Mucosa of descending colon (tissue), 3 donors: Measurements from ENCODE around the gene MLLT1. TPM values are rescaled to one million over a fixed set of nuclear protein-coding genes. Genes with fewer than 3 reads are reported as not detected.

Experiments used
- ATAC-seq: fragments of 200-7000 bp; cut with Tn5 transposase; one replicate; pipeline ENCODE4 v1.9.1; 2020; ENCODE audit warnings: mild to moderate bottlenecking, moderate library complexity
- DNase-seq, 3 donors: peaks; one replicate each; pipeline ENCODE4 v3.0.0-alpha.2; 2020
- H3K36me3 ChIP-seq: fragments of 200-600 bp; one replicate; pipeline ENCODE4 v1.8.0; 2021; ENCODE audit warnings: low read depth, mild to moderate bottlenecking
- H3K4me1 ChIP-seq: fragments of 200-600 bp; one replicate; pipeline ENCODE4 v1.8.0; 2021; ENCODE audit warnings: low read depth, mild to moderate bottlenecking
- H3K4me3 ChIP-seq: fragments of 200-600 bp; one replicate; pipeline ENCODE4 v1.8.0; 2021; ENCODE audit warnings: mild to moderate bottlenecking
- H3K9me3 ChIP-seq: fragments of 200-600 bp; one replicate; pipeline ENCODE4 v1.8.0; 2021; ENCODE audit warnings: mild to moderate bottlenecking
- CTCF ChIP-seq: fragments of 200-600 bp; IDR thresholded peaks from one replicate; pipeline ENCODE4 v1.8.0; 2022; ENCODE audit warnings: antibody characterized with exemption, mild to moderate bottlenecking
- intact Hi-C, 2 donors: fragments of 100-400 bp; cut with DNase I in 1 of 2; cut with micrococcal nuclease in 1 of 2; formaldehyde crosslinking; loops; one replicate each; pipeline versions ENCODE4 v1.11.0 to v1.11.1; 2022; cut with DNase I, micrococcal nuclease
- total RNA-seq, 3 donors: library from RNA; stranded (reverse); fragmentation: NEBNext Ultra II Directional in 2 of 3; extraction: Animal tissue kit (Norgen Biotek cat#: 25700) in 2 of 3; gene quantifications; one replicate each; pipeline versions ENCODE4 v1.2.1 to v1.2.4, GENCODE V29; 2021 to 2023
- donor health status: DM: no; HTN: no; CAD: no; lungs with moderate emphysema.
- donor health status: DM: no; HTN: no; CAD: no.
- donor health status: DM: no; HTN: yes; CAD: no.

MLLT1 gene
- total RNA-seq, 3 donors from 2014 or later: 32.5 to 75.3 (median 33.7) TPM

GRCh38 chr19:6172074-6172863 is 107.5 kb downstream of the MLLT1 start:
- no peaks in the 10 kb centered on the region for H3K9me3 ChIP-seq
- H3K4me1 ChIP-seq: no peaks in the 10 kb centered on the region
- no peaks in the 10 kb centered on the region for H3K36me3 ChIP-seq
- ATAC-seq (no peak), DNase-seq (no peak)
- intact Hi-C loops: no loop called here
- TF ChIP-seq CTCF: no peak
- no peak overlapping the region for H3K4me3 ChIP-seq

GRCh38 chr19:6167115-6167514 is 112.7 kb downstream of the MLLT1 start:
- intact Hi-C loops: no loop called here
- no peak for ATAC-seq
- H3K4me1 ChIP-seq: no peaks in the 10 kb centered on the region
- no peaks in the 10 kb centered on the region for H3K36me3 ChIP-seq
- TF ChIP-seq CTCF: no peak
- no peak for DNase-seq
- H3K4me3 ChIP-seq: no peak overlapping the region
- no peaks in the 10 kb centered on the region for H3K9me3 ChIP-seq

GRCh38 chr19:6164906-6165531 is 114.8 kb downstream of the MLLT1 start:
- Histone ChIP-seq H3K9me3 (no peaks in the 10 kb centered on the region), H3K4me3 (no peak overlapping the region), H3K4me1 (no peaks in the 10 kb centered on the region), H3K36me3 (no peaks in the 10 kb centered on the region)
- intact Hi-C loops: no loop called here
- ATAC-seq (no peak), DNase-seq (no peak)
- no peak for TF ChIP-seq CTCF

GRCh38 chr19:6161271-6161850 is 118.4 kb downstream of the MLLT1 start:
- Histone ChIP-seq H3K4me1 (no peaks in the 10 kb centered on the region), H3K4me3 (no peak overlapping the region), H3K9me3 (no peaks in the 10 kb centered on the region), H3K36me3 (no peaks in the 10 kb centered on the region)
- peak; percentile 62 for ATAC-seq
- intact Hi-C loops: no loop called here
- peak in 1 of 3 donors; percentile 13 for DNase-seq
- no peak for TF ChIP-seq CTCF

Other genes with a start within 250 kb of the MLLT1 start
- gene RFX2, start 169.5 kb downstream of the MLLT1 start, total RNA-seq: 10 to 100 TPM in 1 of 3 donors, 1 to 10 TPM in 2; 5.6 to 14.6 (median 7.2) TPM
- not detected for gene ACSBG2, start 144.3 kb downstream of the MLLT1 start, total RNA-seq
- gene ACER1, start 53.6 kb upstream of the MLLT1 start, total RNA-seq: not detected
- 10 to 100 TPM; 54.9 to 67.2 (median 61.1) TPM for gene CLPP, start 81.6 kb upstream of the MLLT1 start, total RNA-seq
- gene ALKBH7, start 92.8 kb upstream of the MLLT1 start, total RNA-seq: 100 to 1,000 TPM in 2 of 3 donors, 10 to 100 TPM in 1; 87.5 to 173 (median 110) TPM
- gene PSPN, start 96.0 kb upstream of the MLLT1 start, total RNA-seq: 1 to 10 TPM; 2.0 to 2.8 (median 2.5) TPM
- gene GTF2F1, start 113.2 kb upstream of the MLLT1 start, total RNA-seq: 10 to 100 TPM; 51.1 to 63.1 (median 59.1) TPM
- 100 to 1,000 TPM; 187 to 241 (median 236) TPM for gene KHSRP, start 144.8 kb upstream of the MLLT1 start, total RNA-seq
- 1 to 10 TPM in 1 of 3 donors, under 1 TPM in 2; 0.32 to 1.4 (median 0.43) TPM for gene SLC25A41, start 153.8 kb upstream of the MLLT1 start, total RNA-seq
- 100 to 1,000 TPM; 106 to 181 (median 116) TPM for gene SLC25A23, start 179.8 kb upstream of the MLLT1 start, total RNA-seq
- gene CRB3, start 184.3 kb upstream of the MLLT1 start, total RNA-seq: 100 to 1,000 TPM in 1 of 3 donors, 10 to 100 TPM in 2; 49.9 to 139 (median 86.0) TPM
- gene DENND1C, start 201.8 kb upstream of the MLLT1 start, total RNA-seq: 1 to 10 TPM; 3.8 to 4.7 (median 4.1) TPM
- gene TUBB4A, start 222.3 kb upstream of the MLLT1 start, total RNA-seq: 10 to 100 TPM in 1 of 3 donors, under 1 TPM in 2; 0.26 to 14.6 (median 0.82) TPM